HPDE6-E6E7 (cell line): ENCODE results near the gene YJU2.
A peak's percentile ranks its signal among the peaks of the same experiment; 100 is the strongest.

ENCODE experiments used
- DNase-seq: peaks from one replicate; pipeline ENCODE4 v3.0.0; 2011; ENCODE audit warnings: missing footprints; ENCODE audit errors: extremely low spot score

YJU2 gene

GRCh38 chr19:4298810-4299550, 52.1 kb downstream of the YJU2 start:
- DNase-seq: no peak

DNA sequence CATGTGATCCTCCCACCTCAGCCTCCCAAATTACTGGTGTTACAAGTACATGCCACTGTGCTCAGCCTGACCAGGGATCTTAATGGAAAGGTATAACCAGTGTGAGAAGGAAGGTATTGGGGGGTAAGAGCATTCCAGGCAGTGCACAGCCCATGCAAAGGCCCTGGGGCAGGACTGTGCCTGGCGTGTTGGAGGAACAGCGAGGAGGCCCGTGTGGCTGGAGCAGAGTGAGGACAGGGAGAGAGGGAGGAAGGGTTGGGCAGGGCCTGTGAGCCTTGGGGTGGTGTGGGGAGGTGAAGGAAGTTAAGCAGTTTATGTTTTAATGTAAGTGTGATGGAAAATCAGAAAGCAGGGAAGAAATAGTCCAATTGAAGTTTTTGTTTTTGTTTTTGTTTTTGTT, 53.7 kb downstream of the YJU2 start:
- DNase-seq: no peak

GRCh38 chr19:4301590-4302242, 54.8 kb downstream of the YJU2 start:
- no peak for DNase-seq

GRCh38 chr19:4302243-4302640, 55.4 kb downstream of the YJU2 start, which contains the start of gene TMIGD2:
TSS of gene TMIGD2 (minus strand) at chr19:4302389. CDS start at chr19:4302385, 4 bp downstream.
- no peak for DNase-seq

DNA sequence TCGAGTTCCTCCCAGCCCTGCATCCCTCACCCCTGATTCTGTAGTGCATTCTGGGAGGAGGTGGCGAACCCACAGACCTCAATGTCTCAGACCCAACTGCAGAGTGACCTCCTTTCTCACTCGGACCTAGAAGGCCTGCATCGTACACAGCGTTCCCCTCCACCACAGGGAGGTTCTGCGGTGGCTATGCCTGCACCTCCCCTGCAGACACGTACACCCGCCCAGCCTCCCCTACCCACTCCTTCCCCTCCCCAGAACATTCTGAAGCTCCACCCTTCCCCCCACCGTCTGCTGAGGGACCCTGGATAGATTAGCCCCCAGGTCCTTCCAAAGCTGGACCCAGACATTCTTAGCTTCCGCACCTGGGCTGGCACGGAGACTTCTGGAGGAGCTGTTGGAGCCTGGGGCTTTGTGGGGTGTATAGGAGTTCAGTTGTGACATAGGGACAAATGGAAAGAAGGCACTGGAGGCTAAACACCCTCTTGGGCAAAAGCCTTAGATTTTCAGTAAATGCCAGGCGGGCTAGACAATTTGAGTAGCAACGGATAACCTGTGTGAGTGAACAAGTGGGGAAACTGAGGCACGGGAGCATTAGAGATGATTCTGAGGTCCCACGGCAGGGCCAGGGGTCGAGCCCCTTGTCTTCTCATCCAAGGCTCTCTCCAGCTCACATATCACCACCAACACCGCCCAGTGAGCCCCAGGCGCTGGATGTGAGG, 57.1 kb downstream of the YJU2 start:
- DNase-seq: no peak

GRCh38 chr19:4304538-4305256, 57.8 kb downstream of the YJU2 start, which contains the start of gene FSD1:
TSS of gene FSD1 (plus strand) at chr19:4304598. CDS start at chr19:4304747, 149 bp downstream.
- peak; percentile 80 for DNase-seq

- no peak for DNase-seq
Measured at GRCh38 chr19:4305257-4305612, 58.4 kb downstream of the YJU2 start.

GRCh38 chr19:4305659-4306058, 58.8 kb downstream of the YJU2 start:
- DNase-seq: no peak

GRCh38 chr19:4310247-4311121, 63.6 kb downstream of the YJU2 start:
- no peak for DNase-seq

DNA sequence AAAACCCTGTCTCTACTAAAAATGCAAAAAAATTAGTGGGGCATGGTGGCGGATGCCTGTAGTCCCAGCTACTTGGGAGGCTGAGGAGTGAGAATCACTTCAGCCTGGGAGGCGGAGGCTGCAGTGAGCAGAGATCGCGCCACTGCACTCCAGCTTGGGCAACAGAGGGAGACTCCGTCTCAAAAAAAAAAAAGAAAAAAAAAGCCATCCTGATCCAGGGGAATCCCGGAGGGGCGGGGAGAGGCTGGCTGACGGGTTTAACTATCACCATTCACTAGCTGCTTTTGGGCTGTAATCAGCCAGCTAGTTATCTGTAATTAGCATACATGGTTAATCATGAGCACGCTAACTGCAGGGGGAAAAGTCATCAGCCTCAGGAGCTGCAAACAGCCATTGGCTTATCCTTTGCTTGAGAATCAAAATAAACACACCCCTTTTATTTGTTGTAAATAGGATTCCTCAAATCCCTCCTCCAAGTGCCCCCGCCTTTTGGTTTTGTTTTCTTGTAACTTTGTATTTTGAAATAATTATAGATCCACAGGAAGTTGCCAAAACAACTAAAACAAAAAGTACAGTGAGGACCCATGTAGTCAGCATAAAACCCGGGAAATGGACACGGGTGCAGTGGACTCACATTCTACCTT, 67.1 kb downstream of the YJU2 start:
- no peak for DNase-seq

DNA sequence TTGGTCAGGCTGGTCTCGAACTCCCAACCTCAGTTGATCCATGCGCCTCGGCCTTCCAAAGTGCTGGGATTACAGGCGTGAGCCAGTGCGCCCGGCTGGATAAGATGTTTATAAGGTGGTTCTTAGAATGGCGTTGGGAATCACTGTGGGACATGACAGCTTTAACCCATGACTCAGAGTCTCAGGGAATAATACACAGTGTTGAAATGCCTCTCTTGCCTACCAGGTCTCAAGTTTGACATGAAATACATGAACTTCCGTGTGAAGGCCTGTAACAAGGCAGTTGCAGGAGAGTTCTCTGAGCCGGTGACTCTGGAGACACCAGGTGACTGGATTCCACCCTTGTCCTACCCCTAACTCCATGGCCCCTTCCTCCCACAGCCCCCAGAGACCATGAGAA, 70.1 kb downstream of the YJU2 start:
- DNase-seq: no peak

GRCh38 chr19:4318460-4318859, 71.6 kb downstream of the YJU2 start:
- DNase-seq: no peak
